ENCODE measurements around the gene ASB15.

ASB15 gene

GRCh38 chr7:123674399-123675180, 73.0 kb downstream of the ASB15 start:
- H3K27ac ChIP-seq (ENCODE audit: insufficient read depth, low read depth, low read length, poor library complexity, severe bottlenecking) = no peak overlapping the region
- no peaks in the 10 kb centered on the region for H3K4me1 ChIP-seq (ENCODE audit: control insufficient read depth, insufficient read depth, low read length)
- H3K4me3 ChIP-seq (ENCODE audit: insufficient read depth, low read depth, low read length) = no peak overlapping the region
- no peaks in the 10 kb centered on the region for H3K27me3 ChIP-seq (ENCODE audit: control insufficient read depth, insufficient read depth, low read length, poor library complexity, severe bottlenecking)
- WGBS, 2 experiments = 78 to 82% methylated on average over 2 of the region's 2 CpGs
- H3K9me3 ChIP-seq (ENCODE audit: control insufficient read depth, low read length) = no peaks in the 10 kb centered on the region
- no peaks in the 10 kb centered on the region for H3K36me3 ChIP-seq (ENCODE audit: control insufficient read depth, insufficient read depth, low read length)

DNA sequence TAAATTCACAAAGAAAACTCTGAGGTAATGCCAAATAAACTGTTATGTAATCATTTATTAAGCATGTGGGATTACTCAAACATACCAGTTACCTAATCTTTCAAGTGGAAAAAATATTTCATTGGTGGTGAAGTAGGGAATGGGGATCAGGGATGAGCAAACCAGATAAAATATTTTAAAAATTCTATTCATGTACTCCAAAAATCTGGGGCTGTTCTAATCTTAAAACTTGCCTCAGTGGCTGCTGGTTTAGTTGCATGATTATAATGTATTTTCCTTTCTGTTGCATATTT, 73.5 kb downstream of the ASB15 start:
- Histone ChIP-seq H3K4me1 (ENCODE audit: control insufficient read depth, insufficient read depth, low read length) (no peaks in the 10 kb centered on the region), H3K27ac (ENCODE audit: insufficient read depth, low read depth, low read length, poor library complexity, severe bottlenecking) (no peak overlapping the region), H3K27me3 (ENCODE audit: control insufficient read depth, insufficient read depth, low read length, poor library complexity, severe bottlenecking) (no peaks in the 10 kb centered on the region), H3K36me3 (ENCODE audit: control insufficient read depth, insufficient read depth, low read length) (no peaks in the 10 kb centered on the region), H3K4me3 (ENCODE audit: insufficient read depth, low read depth, low read length) (no peak overlapping the region), H3K9me3 (ENCODE audit: control insufficient read depth, low read length) (no peaks in the 10 kb centered on the region)

DNA sequence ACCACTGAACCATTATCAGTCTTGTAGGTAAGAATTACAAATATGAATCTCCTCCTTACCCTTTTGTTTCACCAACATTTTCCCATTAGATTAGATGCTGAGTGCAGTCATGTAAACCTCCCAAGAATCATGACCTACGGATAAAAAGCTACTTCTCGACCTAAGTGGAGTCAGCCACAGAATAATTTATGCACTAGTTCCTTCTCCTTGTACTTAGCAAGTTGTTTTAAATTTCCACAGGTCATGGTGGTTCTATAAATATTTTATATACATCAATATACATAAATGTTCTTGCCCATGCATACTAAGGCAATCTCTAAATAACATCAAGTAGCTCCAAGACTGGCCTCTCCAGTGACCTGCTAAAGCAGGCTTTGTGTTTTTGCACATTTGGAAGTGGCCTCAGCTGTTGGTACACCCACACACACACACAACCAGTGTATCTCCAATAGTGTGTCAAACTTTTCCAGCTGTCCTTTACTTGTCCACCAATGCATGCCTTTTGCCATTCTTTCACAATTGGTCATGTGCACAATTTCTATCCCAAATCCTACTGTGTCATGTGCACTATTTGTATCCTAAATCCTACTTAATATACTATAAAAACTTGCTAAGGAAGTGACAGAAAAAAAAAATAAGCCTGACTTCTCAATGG, 75.6 kb downstream of the ASB15 start:
- no peaks in the 10 kb centered on the region for H3K36me3 ChIP-seq (ENCODE audit: control insufficient read depth, insufficient read depth, low read length)
- H3K27me3 ChIP-seq (ENCODE audit: control insufficient read depth, insufficient read depth, low read length, poor library complexity, severe bottlenecking) = no peaks in the 10 kb centered on the region
- WGBS, 2 experiments = 97 to 98% methylated on average over 2 of the region's 2 CpGs
- no peaks in the 10 kb centered on the region for H3K4me1 ChIP-seq (ENCODE audit: control insufficient read depth, insufficient read depth, low read length)
- H3K9me3 ChIP-seq (ENCODE audit: control insufficient read depth, low read length) = no peaks in the 10 kb centered on the region
- H3K4me3 ChIP-seq (ENCODE audit: insufficient read depth, low read depth, low read length) = no peak overlapping the region
- no peak overlapping the region for H3K27ac ChIP-seq (ENCODE audit: insufficient read depth, low read depth, low read length, poor library complexity, severe bottlenecking)

DNA sequence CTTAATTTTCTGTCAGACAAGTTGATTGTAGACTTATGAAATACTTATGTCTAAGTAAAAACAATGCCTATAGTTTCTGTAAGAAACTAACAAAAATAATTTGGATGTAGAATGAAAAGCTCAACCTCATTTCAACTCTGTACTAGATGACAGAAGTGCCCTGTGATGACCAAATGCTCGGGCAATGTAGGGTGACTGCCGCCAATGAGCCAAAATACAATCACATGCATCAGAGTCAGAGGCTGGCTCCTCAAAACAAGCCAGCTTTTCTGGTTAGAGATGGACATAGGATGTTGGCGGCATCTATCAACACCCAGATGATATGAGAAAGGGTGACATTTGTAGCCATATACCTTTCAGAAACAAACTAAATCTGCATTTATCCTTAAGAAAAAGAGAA, 78.0 kb downstream of the ASB15 start:
- H3K36me3 ChIP-seq (ENCODE audit: control insufficient read depth, insufficient read depth, low read length) = no peaks in the 10 kb centered on the region
- no peaks in the 10 kb centered on the region for H3K9me3 ChIP-seq (ENCODE audit: control insufficient read depth, low read length)
- no peak overlapping the region for H3K27ac ChIP-seq (ENCODE audit: insufficient read depth, low read depth, low read length, poor library complexity, severe bottlenecking)
- no peaks in the 10 kb centered on the region for H3K27me3 ChIP-seq (ENCODE audit: control insufficient read depth, insufficient read depth, low read length, poor library complexity, severe bottlenecking)
- H3K4me1 ChIP-seq (ENCODE audit: control insufficient read depth, insufficient read depth, low read length) = no peaks in the 10 kb centered on the region
- 92 to 96% methylated on average over 3 of the region's 3 CpGs for WGBS, 2 experiments
- H3K4me3 ChIP-seq (ENCODE audit: insufficient read depth, low read depth, low read length) = no peak overlapping the region

GRCh38 chr7:123680580-123680979, 79.0 kb downstream of the ASB15 start:
- no peaks in the 10 kb centered on the region for H3K36me3 ChIP-seq (ENCODE audit: control insufficient read depth, insufficient read depth, low read length)
- H3K9me3 ChIP-seq (ENCODE audit: control insufficient read depth, low read length) = no peaks in the 10 kb centered on the region
- no peak overlapping the region for H3K27ac ChIP-seq (ENCODE audit: insufficient read depth, low read depth, low read length, poor library complexity, severe bottlenecking)
- WGBS, 2 experiments = 94 to 95% methylated on average over 3 of the region's 3 CpGs
- no peak overlapping the region for H3K4me3 ChIP-seq (ENCODE audit: insufficient read depth, low read depth, low read length)
- H3K4me1 ChIP-seq (ENCODE audit: control insufficient read depth, insufficient read depth, low read length) = no peaks in the 10 kb centered on the region
- H3K27me3 ChIP-seq (ENCODE audit: control insufficient read depth, insufficient read depth, low read length, poor library complexity, severe bottlenecking) = no peaks in the 10 kb centered on the region

DNA sequence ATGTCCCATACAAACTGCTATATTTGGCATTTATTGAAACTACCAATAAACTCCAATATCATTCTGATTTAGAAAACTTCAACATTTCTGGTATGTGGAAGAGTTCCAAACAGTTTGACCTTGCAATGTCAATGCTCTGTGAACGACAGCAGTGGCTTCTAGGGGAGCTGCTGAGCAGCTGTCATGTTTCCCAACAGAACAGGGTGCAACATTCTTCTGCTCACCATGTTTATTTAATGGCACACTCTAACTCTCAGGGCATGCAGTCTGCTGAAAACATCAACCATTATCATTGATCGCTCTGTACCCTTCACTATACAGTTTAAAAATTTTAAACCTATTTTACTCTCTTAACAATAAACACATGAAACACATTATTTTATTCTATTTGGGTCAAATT, 79.9 kb downstream of the ASB15 start:
- H3K36me3 ChIP-seq (ENCODE audit: control insufficient read depth, insufficient read depth, low read length) = no peaks in the 10 kb centered on the region
- H3K9me3 ChIP-seq (ENCODE audit: control insufficient read depth, low read length) = no peaks in the 10 kb centered on the region
- no peak overlapping the region for H3K4me3 ChIP-seq (ENCODE audit: insufficient read depth, low read depth, low read length)
- no peaks in the 10 kb centered on the region for H3K27me3 ChIP-seq (ENCODE audit: control insufficient read depth, insufficient read depth, low read length, poor library complexity, severe bottlenecking)
- H3K4me1 ChIP-seq (ENCODE audit: control insufficient read depth, insufficient read depth, low read length) = no peaks in the 10 kb centered on the region
- WGBS, 2 experiments = 92 to 98% methylated on average over 2 of the region's 2 CpGs
- H3K27ac ChIP-seq (ENCODE audit: insufficient read depth, low read depth, low read length, poor library complexity, severe bottlenecking) = no peak overlapping the region

GRCh38 chr7:123682690-123683089, 81.1 kb downstream of the ASB15 start:
- Histone ChIP-seq H3K36me3 (ENCODE audit: control insufficient read depth, insufficient read depth, low read length) (no peaks in the 10 kb centered on the region), H3K27ac (ENCODE audit: insufficient read depth, low read depth, low read length, poor library complexity, severe bottlenecking) (no peak overlapping the region), H3K27me3 (ENCODE audit: control insufficient read depth, insufficient read depth, low read length, poor library complexity, severe bottlenecking) (no peaks in the 10 kb centered on the region), H3K9me3 (ENCODE audit: control insufficient read depth, low read length) (no peaks in the 10 kb centered on the region), H3K4me1 (ENCODE audit: control insufficient read depth, insufficient read depth, low read length) (no peaks in the 10 kb centered on the region), H3K4me3 (ENCODE audit: insufficient read depth, low read depth, low read length) (no peak overlapping the region)
- WGBS, 2 experiments = 100% methylated on average over 1 of the region's 1 CpG

DNA sequence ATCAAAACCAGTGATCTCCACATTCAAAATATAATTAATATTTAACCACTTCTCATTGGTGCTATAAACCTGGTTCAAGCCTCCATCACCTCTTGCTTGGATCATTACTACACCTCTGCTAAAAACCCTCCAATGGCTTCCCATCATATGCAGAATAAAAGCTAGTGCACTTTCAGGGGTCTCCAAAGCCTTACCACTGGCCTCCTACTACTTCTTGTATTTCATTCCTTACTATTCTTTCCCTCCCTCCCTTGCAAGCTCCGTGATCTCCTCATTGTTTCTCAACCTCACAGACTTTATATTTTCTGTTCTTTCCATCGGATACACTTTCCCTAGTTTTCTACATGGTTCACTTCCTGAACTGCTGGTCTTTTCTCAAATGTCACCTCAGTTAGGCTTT, 85.5 kb downstream of the ASB15 start:
- WGBS, 2 experiments = 89 to 94% methylated on average over 2 of the region's 2 CpGs
- Histone ChIP-seq H3K9me3 (ENCODE audit: control insufficient read depth, low read length) (no peaks in the 10 kb centered on the region), H3K4me1 (ENCODE audit: control insufficient read depth, insufficient read depth, low read length) (no peaks in the 10 kb centered on the region), H3K4me3 (ENCODE audit: insufficient read depth, low read depth, low read length) (no peak overlapping the region), H3K27me3 (ENCODE audit: control insufficient read depth, insufficient read depth, low read length, poor library complexity, severe bottlenecking) (no peaks in the 10 kb centered on the region), H3K27ac (ENCODE audit: insufficient read depth, low read depth, low read length, poor library complexity, severe bottlenecking) (no peak overlapping the region), H3K36me3 (ENCODE audit: control insufficient read depth, insufficient read depth, low read length) (peaks cover 8% of the 10 kb centered on the region)

- Histone ChIP-seq H3K4me3 (ENCODE audit: insufficient read depth, low read depth, low read length) (no peak overlapping the region), H3K36me3 (ENCODE audit: control insufficient read depth, insufficient read depth, low read length) (peaks cover 13% of the 10 kb centered on the region), H3K27me3 (ENCODE audit: control insufficient read depth, insufficient read depth, low read length, poor library complexity, severe bottlenecking) (no peaks in the 10 kb centered on the region), H3K27ac (ENCODE audit: insufficient read depth, low read depth, low read length, poor library complexity, severe bottlenecking) (no peak overlapping the region), H3K4me1 (ENCODE audit: control insufficient read depth, insufficient read depth, low read length) (no peaks in the 10 kb centered on the region), H3K9me3 (ENCODE audit: control insufficient read depth, low read length) (no peaks in the 10 kb centered on the region)
- WGBS, 2 experiments = no CpG with 5 or more reads among the region's 1 CpG
Measured at GRCh38 chr7:123687727-123688126, 86.1 kb downstream of the ASB15 start.
